Coronary artery (tissue), 2 donors: Measurements from ENCODE around the gene TCF12.

Experiments used
- DNase-seq: peaks from one replicate; pipeline ENCODE4 v3.0.0-alpha.2; 2017; ENCODE audit warnings: low spot score
- H3K27ac ChIP-seq, 2 donors: fragments of 200-600 bp; sonication (generic); one replicate each; pipeline ENCODE4 v1.5.1; 2016 to 2019
- H3K4me3 ChIP-seq: fragments of 200-600 bp; sonication (generic); 2 replicates; pipeline ENCODE4 v1.5.1; 2016; ENCODE audit warnings: mild to moderate bottlenecking, moderate library complexity
- CTCF ChIP-seq: fragments of 200-600 bp; sonication (generic); IDR thresholded peaks from one replicate; pipeline ENCODE4 v1.5.1; 2019; ENCODE audit warnings: antibody characterized with exemption

The TCF12 gene

GRCh38 chr15:56956538-56956937 is 38.1 kb downstream of the TCF12 start:
- DNase-seq: no peak
- no peak for TF ChIP-seq CTCF
- no peak overlapping the region for H3K27ac ChIP-seq

GRCh38 chr15:56957812-56958406 is 39.5 kb downstream of the TCF12 start:
- no peak for TF ChIP-seq CTCF
- H3K27ac ChIP-seq: no peak overlapping the region
- no peak for DNase-seq
- no peak overlapping the region for H3K4me3 ChIP-seq

More at GRCh38 chr15:56956538-56956937, 38.1 kb downstream of the TCF12 start:
- no peak overlapping the region for H3K4me3 ChIP-seq

GRCh38 chr15:56959318-56959648 is 40.8 kb downstream of the TCF12 start:
- no peak overlapping the region for H3K27ac ChIP-seq
- no peak for TF ChIP-seq CTCF
- no peak overlapping the region for H3K4me3 ChIP-seq

GRCh38 chr15:56960116-56960515 is 41.7 kb downstream of the TCF12 start:
- no peak overlapping the region for H3K27ac ChIP-seq
- no peak for TF ChIP-seq CTCF
- no peak overlapping the region for H3K4me3 ChIP-seq
- DNase-seq: no peak

More at GRCh38 chr15:56959318-56959648, 40.8 kb downstream of the TCF12 start:
- DNase-seq: no peak

DNA sequence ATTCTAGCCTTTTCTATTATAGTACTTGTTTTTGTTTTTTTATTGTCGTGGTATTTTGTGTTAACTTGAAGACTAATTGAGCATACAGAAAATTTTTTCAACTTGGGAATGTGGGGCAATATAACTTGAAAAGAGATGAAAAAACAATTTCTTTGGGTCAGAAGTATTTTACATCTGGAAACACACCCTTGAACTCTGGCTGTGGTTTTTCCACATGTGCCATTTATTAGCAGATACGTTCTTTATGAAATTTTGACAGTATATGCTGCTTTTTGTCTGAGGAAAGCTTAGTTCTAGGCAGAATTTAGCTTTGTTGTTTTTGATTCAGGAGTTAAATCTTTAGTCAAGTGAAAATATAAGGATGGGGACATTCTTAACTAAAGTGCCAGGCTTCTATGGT is 44.7 kb downstream of the TCF12 start:
- no peak for TF ChIP-seq CTCF
- Histone ChIP-seq H3K4me3 (no peak overlapping the region), H3K27ac (no peak overlapping the region)
- no peak for DNase-seq

- DNase-seq: no peak
- Histone ChIP-seq H3K4me3 (no peak overlapping the region), H3K27ac (no peak overlapping the region)
- no peak for TF ChIP-seq CTCF
Measured at GRCh38 chr15:56963710-56964109, 45.3 kb downstream of the TCF12 start.

GRCh38 chr15:56964182-56964581 is 45.7 kb downstream of the TCF12 start:
- no peak for DNase-seq
- Histone ChIP-seq H3K4me3 (no peak overlapping the region), H3K27ac (no peak overlapping the region)
- no peak for TF ChIP-seq CTCF
